HG03558 (cell line): ENCODE data around the gene SLC13A1.

Experiments
- ATAC-seq: cut with Tn5 transposase; IDR thresholded peaks from one replicate; pipeline ENCODE4 v1.9.1; 2021; ENCODE audit warnings: moderate number of reproducible peaks; ENCODE audit not compliant: unreplicated experiment; ENCODE audit errors: extremely low read depth

The SLC13A1 gene

GRCh38 chr7:123198668-123199652 is 809 bp downstream of the SLC13A1 start:
- ATAC-seq: no peak

- ATAC-seq: no peak
These were observed 1.7 kb downstream of the SLC13A1 start for GRCh38 chr7:123198111-123198510.

- ATAC-seq: no peak
These were observed 6.5 kb downstream of the SLC13A1 start for GRCh38 chr7:123193235-123193634.

- ATAC-seq: no peak
These were observed 8.6 kb downstream of the SLC13A1 start for GRCh38 chr7:123191132-123191531.

- ATAC-seq: peak; percentile 96
These were observed 9.5 kb downstream of the SLC13A1 start for GRCh38 chr7:123190109-123190831.

GRCh38 chr7:123185756-123186155 is 14.0 kb downstream of the SLC13A1 start:
- no peak for ATAC-seq

GRCh38 chr7:123184271-123184670 is 15.5 kb downstream of the SLC13A1 start:
- no peak for ATAC-seq

GRCh38 chr7:123183431-123183830 is 16.3 kb downstream of the SLC13A1 start:
- ATAC-seq: no peak

- no peak for ATAC-seq
These were observed 22.3 kb downstream of the SLC13A1 start for GRCh38 chr7:123177442-123177841.

GRCh38 chr7:123170333-123171246 is 29.2 kb downstream of the SLC13A1 start:
- no peak for ATAC-seq

- no peak for ATAC-seq
These were observed 30.7 kb downstream of the SLC13A1 start for GRCh38 chr7:123169065-123169464.

- ATAC-seq: no peak
These were observed 42.2 kb downstream of the SLC13A1 start for GRCh38 chr7:123157606-123158005.

- no peak for ATAC-seq
These were observed 44.2 kb downstream of the SLC13A1 start for GRCh38 chr7:123155571-123155970.

GRCh38 chr7:123154231-123154860 is 45.4 kb downstream of the SLC13A1 start:
- peak; percentile 95 for ATAC-seq

GRCh38 chr7:123151443-123151842 is 48.3 kb downstream of the SLC13A1 start:
- ATAC-seq: no peak

- no peak for ATAC-seq
These were observed 51.0 kb downstream of the SLC13A1 start for GRCh38 chr7:123148813-123149212.

GRCh38 chr7:123143252-123144006 is 56.3 kb downstream of the SLC13A1 start:
- no peak for ATAC-seq

GRCh38 chr7:123140561-123140960 is 59.2 kb downstream of the SLC13A1 start:
- no peak for ATAC-seq

GRCh38 chr7:123135960-123136359 is 63.8 kb downstream of the SLC13A1 start:
- no peak for ATAC-seq
